Osteocyte (in vitro differentiated cells): ENCODE measurements around the gene GANAB. TPM values are rescaled to one million over a fixed set of nuclear protein-coding genes. Genes with fewer than 3 reads are reported as not detected.

Experiments used
- DNase-seq: peaks from one replicate; pipeline ENCODE4 v3.0.0; 2021; ENCODE audit warnings: mixed read lengths; ENCODE audit not compliant: unreplicated experiment; ENCODE audit errors: extremely low spot score
- H3K27ac Mint-ChIP-seq: one replicate; pipeline ENCODE4 v1.8.0; 2021; ENCODE audit warnings: mild to moderate bottlenecking, mixed read lengths; ENCODE audit not compliant: unreplicated experiment
- H3K27me3 Mint-ChIP-seq: one replicate; pipeline ENCODE4 v1.8.0; 2021; ENCODE audit warnings: mixed read lengths; ENCODE audit not compliant: unreplicated experiment
- H3K36me3 Mint-ChIP-seq: one replicate; pipeline ENCODE4 v1.8.0; 2021; ENCODE audit warnings: mixed read lengths; ENCODE audit not compliant: unreplicated experiment
- H3K4me1 Mint-ChIP-seq: one replicate; pipeline ENCODE4 v1.8.0; 2021; ENCODE audit warnings: mixed read lengths; ENCODE audit not compliant: unreplicated experiment
- H3K4me3 Mint-ChIP-seq: one replicate; pipeline ENCODE4 v1.8.0; 2021; ENCODE audit warnings: mild to moderate bottlenecking, moderate library complexity, mixed read lengths; ENCODE audit not compliant: unreplicated experiment
- H3K9me3 Mint-ChIP-seq: one replicate; pipeline ENCODE4 v1.8.0; 2021; ENCODE audit warnings: mixed read lengths; ENCODE audit not compliant: unreplicated experiment
- total RNA-seq: library from RNA; stranded (reverse); gene quantifications from 2 replicates; pipeline ENCODE4 v1.2.1, GENCODE V29; 2021
- TF ChIP-seq, protein P1 (sequence below): fragments of 200-600 bp; sonication (generic); IDR thresholded peaks from 2 replicates; pipeline ENCODE4 v1.5.0; 2021; ENCODE audit warnings: antibody characterized with exemption, mild to moderate bottlenecking, moderate library complexity

GANAB gene
- total RNA-seq, 1 donor from 2014 or later = 366 TPM

DNA sequence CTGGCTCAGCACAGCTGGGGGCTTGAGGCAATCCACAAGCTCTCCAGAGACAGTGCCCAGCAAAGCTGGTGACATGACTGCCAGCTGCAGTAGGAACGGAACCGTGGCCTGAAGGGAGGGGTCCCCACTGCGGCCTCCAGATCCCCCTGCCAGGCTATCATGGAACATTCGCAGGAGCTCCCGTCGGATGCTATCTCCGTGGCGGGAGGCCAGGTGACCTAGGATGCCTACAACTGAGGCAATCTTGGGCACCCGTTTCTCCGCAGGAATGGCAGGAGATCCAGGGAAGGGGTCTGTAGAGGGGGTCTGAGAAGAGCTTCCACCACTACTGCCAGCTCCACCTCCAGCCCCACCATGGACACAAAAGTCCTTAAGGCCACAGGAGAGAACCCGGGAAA lies 2.6 kb upstream of the GANAB start:
- TF ChIP-seq, protein P1, sequence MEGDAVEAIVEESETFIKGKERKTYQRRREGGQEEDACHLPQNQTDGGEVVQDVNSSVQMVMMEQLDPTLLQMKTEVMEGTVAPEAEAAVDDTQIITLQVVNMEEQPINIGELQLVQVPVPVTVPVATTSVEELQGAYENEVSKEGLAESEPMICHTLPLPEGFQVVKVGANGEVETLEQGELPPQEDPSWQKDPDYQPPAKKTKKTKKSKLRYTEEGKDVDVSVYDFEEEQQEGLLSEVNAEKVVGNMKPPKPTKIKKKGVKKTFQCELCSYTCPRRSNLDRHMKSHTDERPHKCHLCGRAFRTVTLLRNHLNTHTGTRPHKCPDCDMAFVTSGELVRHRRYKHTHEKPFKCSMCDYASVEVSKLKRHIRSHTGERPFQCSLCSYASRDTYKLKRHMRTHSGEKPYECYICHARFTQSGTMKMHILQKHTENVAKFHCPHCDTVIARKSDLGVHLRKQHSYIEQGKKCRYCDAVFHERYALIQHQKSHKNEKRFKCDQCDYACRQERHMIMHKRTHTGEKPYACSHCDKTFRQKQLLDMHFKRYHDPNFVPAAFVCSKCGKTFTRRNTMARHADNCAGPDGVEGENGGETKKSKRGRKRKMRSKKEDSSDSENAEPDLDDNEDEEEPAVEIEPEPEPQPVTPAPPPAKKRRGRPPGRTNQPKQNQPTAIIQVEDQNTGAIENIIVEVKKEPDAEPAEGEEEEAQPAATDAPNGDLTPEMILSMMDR = no peak
- Mint-ChIP-seq H3K27me3 (no peaks in the 10 kb centered on the region), H3K36me3 (peaks cover 7% of the 10 kb centered on the region), H3K4me3 (no peak overlapping the region), H3K27ac (no peak overlapping the region), H3K4me1 (peaks cover 30% of the 10 kb centered on the region), H3K9me3 (no peaks in the 10 kb centered on the region)
- no peak for DNase-seq

DNA sequence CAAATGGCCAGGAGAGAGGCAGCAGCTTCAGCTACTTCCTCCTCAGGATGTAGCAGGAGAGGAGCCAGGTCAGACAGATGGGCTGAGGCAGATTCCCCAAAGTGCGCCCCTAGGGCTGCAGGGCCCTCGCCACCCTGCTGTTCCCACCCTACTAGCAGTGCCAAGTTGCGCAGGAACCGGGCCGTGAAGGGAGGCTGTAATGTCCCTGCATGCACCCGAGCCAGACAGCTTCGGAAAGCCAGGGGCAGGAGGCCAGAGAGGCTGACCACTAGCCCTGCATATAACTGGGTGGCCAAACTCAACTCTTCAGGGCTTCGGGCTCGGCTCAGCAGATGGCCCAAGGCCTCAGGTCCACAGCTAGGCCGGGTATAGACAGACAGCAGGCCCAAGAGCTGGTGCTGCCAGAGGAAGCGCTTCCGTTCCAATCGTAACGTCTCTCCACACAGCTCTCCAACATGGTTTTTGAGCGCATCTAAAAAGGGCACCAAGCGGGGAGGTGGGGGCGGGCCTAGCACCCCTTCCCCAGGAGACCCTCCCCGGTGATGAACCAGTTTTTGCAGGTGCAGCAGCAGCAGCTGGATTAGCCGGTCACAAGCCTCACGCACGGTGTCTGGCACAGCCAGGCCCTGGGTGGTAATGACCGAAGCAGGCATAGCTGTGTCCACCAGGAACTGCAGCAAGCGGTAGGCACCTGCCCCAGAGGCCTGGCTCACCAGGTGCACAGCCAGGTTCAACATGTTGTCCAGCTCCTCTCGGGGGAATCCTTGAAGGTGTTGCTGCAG lies 2.0 kb upstream of the GANAB start:
- DNase-seq = no peak
- Mint-ChIP-seq H3K4me3 (no peak overlapping the region), H3K9me3 (no peaks in the 10 kb centered on the region), H3K27ac (no peak overlapping the region), H3K36me3 (peaks cover 7% of the 10 kb centered on the region), H3K27me3 (no peaks in the 10 kb centered on the region), H3K4me1 (peaks cover 27% of the 10 kb centered on the region)
- TF ChIP-seq, protein P1 = no peak

DNA sequence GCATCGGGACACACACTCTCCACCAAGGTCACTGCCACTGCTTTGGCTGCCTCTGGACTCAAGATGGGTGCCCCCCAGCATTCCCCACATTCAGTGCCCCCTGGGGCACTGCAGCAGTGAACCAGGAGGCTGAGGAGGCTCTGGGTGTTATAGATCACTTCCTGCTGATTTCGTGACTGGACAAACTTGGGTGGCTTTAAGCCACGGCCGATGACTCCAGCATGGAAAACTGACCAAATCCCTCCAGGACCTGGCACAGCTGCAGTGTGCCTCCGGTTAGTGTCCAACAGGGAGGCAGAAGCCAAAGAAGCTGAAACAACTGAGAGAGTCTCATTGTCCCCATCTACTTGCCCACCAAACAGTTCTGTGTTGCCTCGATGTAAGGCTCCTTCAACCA lies 1.2 kb upstream of the GANAB start:
- no peak overlapping the region for H3K4me3 Mint-ChIP-seq
- no peaks in the 10 kb centered on the region for H3K27me3 Mint-ChIP-seq

DNA sequence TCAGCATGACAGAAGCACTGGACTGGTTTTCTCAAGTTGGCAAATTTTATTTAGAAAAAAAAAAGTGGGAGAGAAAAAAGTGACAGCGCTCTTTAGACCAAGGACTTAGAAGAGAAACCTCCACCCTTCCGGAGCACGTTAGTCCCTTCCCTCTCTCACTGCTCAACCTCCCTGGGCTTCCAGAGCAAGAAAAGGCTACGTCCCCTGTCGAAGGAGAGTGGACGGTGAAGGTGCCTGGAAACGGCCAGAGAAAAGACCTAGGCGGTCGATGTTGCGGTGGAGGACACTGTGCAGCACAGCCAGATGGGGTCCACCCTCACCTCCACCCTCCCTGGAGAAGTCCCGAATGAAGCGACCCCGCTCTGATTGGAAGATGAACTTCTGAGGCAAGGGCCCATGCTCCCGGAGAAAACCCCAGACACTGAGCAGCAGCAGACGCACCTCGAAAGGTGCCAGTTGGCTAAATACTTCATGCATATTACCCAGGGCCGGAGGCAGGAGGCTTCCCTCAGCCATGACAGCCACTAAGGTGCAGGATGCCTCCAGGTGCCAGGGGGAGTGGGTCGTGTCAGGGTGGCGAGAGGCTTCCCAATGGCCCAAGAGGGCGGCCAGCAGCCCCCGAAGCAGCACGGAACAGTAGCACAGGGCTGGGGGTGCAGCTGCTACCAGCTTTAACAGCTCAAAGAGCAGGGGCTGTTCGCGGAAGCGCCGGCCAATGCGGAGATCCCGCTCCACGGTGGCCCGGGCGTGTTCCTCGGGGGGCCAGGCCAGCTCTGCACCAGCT lies 604 bp upstream of the GANAB start:
- H3K36me3 Mint-ChIP-seq = peaks cover 7% of the 10 kb centered on the region
- H3K4me1 Mint-ChIP-seq = peaks cover 20% of the 10 kb centered on the region
- H3K4me3 Mint-ChIP-seq = peak overlapping the region; percentile 97
- H3K27ac Mint-ChIP-seq = peak overlapping the region; percentile 93
- H3K27me3 Mint-ChIP-seq = no peaks in the 10 kb centered on the region
- no peak for DNase-seq
- TF ChIP-seq, protein P1 = no peak
- no peaks in the 10 kb centered on the region for H3K9me3 Mint-ChIP-seq

More for the DNA sequence above, 1.2 kb upstream of the GANAB start:
- no peak for DNase-seq
- peaks cover 7% of the 10 kb centered on the region for H3K36me3 Mint-ChIP-seq
- TF ChIP-seq, protein P1 = no peak
- H3K27ac Mint-ChIP-seq = peak overlapping the region; percentile 57
- peaks cover 25% of the 10 kb centered on the region for H3K4me1 Mint-ChIP-seq
- H3K9me3 Mint-ChIP-seq = no peaks in the 10 kb centered on the region

DNA sequence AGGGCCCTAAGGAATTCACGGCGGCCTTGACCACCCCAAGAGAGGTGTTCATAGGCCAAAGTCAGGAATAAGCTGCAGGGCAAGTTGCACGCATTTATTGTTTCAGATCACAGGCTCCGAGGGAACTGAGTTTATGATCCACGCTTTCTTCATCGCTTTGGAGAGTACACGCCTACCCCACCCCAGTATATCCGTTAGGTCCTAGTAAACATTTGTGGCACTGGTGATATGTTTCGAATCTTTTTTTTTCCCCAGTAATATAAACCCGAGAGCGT lies 805 bp downstream of the GANAB start:
- Mint-ChIP-seq H3K36me3 (peaks cover 7% of the 10 kb centered on the region), H3K27ac (peak overlapping the region; percentile 93), H3K27me3 (no peaks in the 10 kb centered on the region), H3K9me3 (no peaks in the 10 kb centered on the region), H3K4me1 (peaks cover 20% of the 10 kb centered on the region), H3K4me3 (peak overlapping the region; percentile 97)
- DNase-seq = no peak
- TF ChIP-seq, protein P1 = no peak
